PC-3 (cell line): ENCODE data around the gene FBXO30. TPM values are rescaled to one million over a fixed set of nuclear protein-coding genes. Genes with fewer than 3 reads are reported as not detected.
A peak's percentile ranks its signal among the peaks of the same experiment; 100 is the strongest.

Source experiments
- ATAC-seq: fragments of 200-7000 bp; cut with Tn5 transposase; 2 replicates; pipeline ENCODE4 v1.9.1; 2020; ENCODE audit warnings: mild to moderate bottlenecking, moderate library complexity
- BruUV-seq: library from RNA; stranded (reverse); fragments of 400-500 nt; replicated peaks from 2 replicates; lab custom pipeline; 2021; lab: Mats Ljungman, UMichigan
- CTCF ChIA-PET: fragments of 300-600 bp; sonication (Branson Sonifier 250); formaldehyde crosslinking; loops from one replicate; lab custom pipeline; 2022; ENCODE audit warnings: antibody characterized with exemption; lab: Charles Lee
- POLR2A ChIA-PET: fragments of 300-600 bp; sonication (Branson Sonifier 250); formaldehyde crosslinking; loops from one replicate; lab custom pipeline; 2022; ENCODE audit warnings: antibody characterized with exemption; ENCODE audit not compliant: unreplicated experiment; lab: Charles Lee
- DNase-seq: peaks from one replicate; pipeline ENCODE4 v3.0.0-alpha.2; 2015
- H2AFZ ChIP-seq: fragments of 300-600 bp; sonication (generic); 2 replicates; pipeline ENCODE4 v1.6.0; 2016; ENCODE audit warnings: antibody characterized with exemption, low read length
- H3F3A ChIP-seq: fragments of 300-600 bp; sonication (generic); one replicate; pipeline ENCODE4 v1.6.0; 2017; ENCODE audit warnings: antibody characterized with exemption, low read length, control low read depth, mild to moderate bottlenecking; ENCODE audit not compliant: unreplicated experiment
- H3K27ac ChIP-seq: fragments of 300-600 bp; sonication (generic); 2 replicates; pipeline ENCODE4 v1.5.1; 2016; ENCODE audit warnings: mild to moderate bottlenecking, low read length
- H3K27me3 ChIP-seq: fragments of 300-600 bp; sonication (generic); 2 replicates; pipeline ENCODE4 v1.6.1; 2016; ENCODE audit warnings: low read length, mixed read lengths
- H3K36me3 ChIP-seq: fragments of 300-600 bp; sonication (generic); 2 replicates; pipeline ENCODE4 v1.6.1; 2016; ENCODE audit warnings: low read depth, mixed run types, low read length, mixed read lengths
- H3K4me1 ChIP-seq: fragments of 300-600 bp; sonication (generic); 2 replicates; pipeline ENCODE4 v1.5.1; 2016; ENCODE audit warnings: low read length; ENCODE audit not compliant: insufficient read depth
- H3K4me2 ChIP-seq: fragments of 300-600 bp; sonication (generic); 2 replicates; pipeline ENCODE4 v1.6.0; 2016; ENCODE audit warnings: low read length
- H3K4me3 ChIP-seq: fragments of 300-600 bp; sonication (generic); 2 replicates; pipeline ENCODE4 v1.5.1; 2016; ENCODE audit warnings: mild to moderate bottlenecking, low read length, mixed read lengths
- H3K79me2 ChIP-seq: fragments of 300-600 bp; sonication (generic); 2 replicates; pipeline ENCODE4 v1.6.1; 2017; ENCODE audit warnings: low read length, mixed read lengths
- H3K9ac ChIP-seq: fragments of 300-600 bp; sonication (generic); 2 replicates; pipeline ENCODE4 v1.6.0; 2016; ENCODE audit warnings: mild to moderate bottlenecking, low read length
- H3K9me2 ChIP-seq: fragments of 300-600 bp; sonication (generic); replicated peaks from 2 replicates; pipeline ENCODE4 v1.6.1; 2016; ENCODE audit warnings: mixed run types, low read length, mixed read lengths
- H3K9me3 ChIP-seq: fragments of 300-600 bp; sonication (generic); 2 replicates; pipeline ENCODE4 v1.6.1; 2016; ENCODE audit warnings: low read length, mixed read lengths
- H4K20me1 ChIP-seq: fragments of 300-600 bp; sonication (generic); 2 replicates; pipeline ENCODE4 v1.6.1; 2016; ENCODE audit warnings: low read length, mixed read lengths
- EZH2 ChIP-seq: fragments of 300-600 bp; sonication (generic); IDR thresholded peaks from one replicate; pipeline ENCODE4 v1.6.1; 2017; ENCODE audit warnings: antibody characterized with exemption, mild to moderate bottlenecking, low read length; ENCODE audit not compliant: unreplicated experiment
- EZH2phosphoT487 ChIP-seq: fragments of 300-600 bp; sonication (generic); IDR thresholded peaks from 2 replicates; pipeline ENCODE4 v1.6.1; 2018; ENCODE audit warnings: mild to moderate bottlenecking, antibody characterized with exemption, low read length, borderline replicate concordance
- intact Hi-C: fragments of 100-400 bp; cut with micrococcal nuclease; formaldehyde crosslinking; loops from 2 replicates; pipeline ENCODE4 v1.9.0; 2023
- total RNA-seq: library from RNA; depleted of rRNA; stranded (reverse); fragments of >200 nt; gene quantifications from 2 replicates; pipeline ENCODE4 v1.2.3, GENCODE V29; 2014
- TF ChIP-seq, protein P1 (sequence below): fragments of 300-600 bp; sonication (generic); conservative IDR thresholded peaks from 2 replicates; pipeline ENCODE4 v1.5.1; 2017; ENCODE audit warnings: antibody characterized with exemption, low read depth, mild to moderate bottlenecking, low read length

FBXO30 gene
- total RNA-seq, 1 experiment from 2014 or later = 2.5 TPM

DNA sequence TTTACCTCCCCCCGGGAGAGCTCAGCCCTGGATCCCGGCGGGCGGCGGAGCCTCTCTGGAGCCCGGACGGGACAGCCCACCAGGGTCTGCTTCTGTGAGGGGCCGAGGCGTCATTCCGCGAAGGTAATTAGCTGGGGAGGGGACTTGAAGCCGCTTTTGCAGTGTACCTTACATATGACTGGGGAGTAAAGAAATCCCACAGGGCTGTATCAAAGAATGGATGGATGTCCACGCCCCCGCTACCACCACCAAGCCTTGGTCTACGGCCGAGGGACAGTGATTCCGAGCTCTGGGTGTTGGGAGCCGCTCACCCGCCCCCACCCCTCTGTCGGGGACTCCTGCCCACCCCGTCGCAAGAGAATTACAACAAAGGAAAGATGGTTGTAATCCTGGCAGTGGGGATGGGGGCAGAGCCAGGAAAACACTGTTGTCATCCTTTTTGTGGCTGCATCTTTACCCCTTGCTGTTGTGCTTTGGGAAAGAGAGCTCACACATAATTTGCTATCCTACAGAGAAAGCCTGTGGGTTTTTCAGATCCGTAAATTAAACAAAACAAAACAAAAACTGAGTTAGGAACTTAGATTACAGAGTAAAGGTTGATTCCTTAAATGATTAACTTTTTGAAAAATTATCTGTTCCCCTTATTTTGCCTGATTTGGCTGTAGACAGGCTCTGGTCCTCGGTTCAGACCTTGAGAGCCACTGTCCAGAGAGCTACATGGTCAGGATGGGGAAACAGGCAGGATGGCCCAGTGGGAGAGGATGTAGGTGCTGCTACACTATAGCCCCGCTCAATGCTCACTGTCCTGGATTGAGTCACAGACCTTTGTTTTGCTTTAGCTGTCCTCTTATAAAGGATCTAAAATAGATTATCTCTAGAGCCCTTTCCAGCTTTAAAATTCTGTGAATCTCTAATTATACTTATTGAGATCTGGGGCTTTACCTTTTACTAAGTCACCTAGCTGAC lies 997 bp upstream of the FBXO30 start:
- BruUV-seq = no TSS peak
- H3K27ac ChIP-seq = no peak overlapping the region
- no peaks in the 10 kb centered on the region for H3K36me3 ChIP-seq
- H2AFZ ChIP-seq = peak overlapping the region; percentile 95
- H4K20me1 ChIP-seq = peaks cover 23% of the 10 kb centered on the region
- CTCF ChIA-PET = no interaction called here
- H3K4me2 ChIP-seq = peak overlapping the region; percentile 77
- ATAC-seq (no peak), DNase-seq (no peak)
- peaks cover 28% of the 10 kb centered on the region for H3K4me1 ChIP-seq
- peaks cover 36% of the 10 kb centered on the region for H3K79me2 ChIP-seq
- intact Hi-C loops = loop anchor here (2.0 kb wide), 1 partner anchor 81 kb away; the partner anchor contains the start of gene EPM2A
- H3K9me2 ChIP-seq = no peaks in the 10 kb centered on the region
- H3K4me3 ChIP-seq = no peak overlapping the region
- no peaks in the 10 kb centered on the region for H3K9me3 ChIP-seq
- H3K9ac ChIP-seq = no peak overlapping the region
- TF ChIP-seq, protein P1, sequence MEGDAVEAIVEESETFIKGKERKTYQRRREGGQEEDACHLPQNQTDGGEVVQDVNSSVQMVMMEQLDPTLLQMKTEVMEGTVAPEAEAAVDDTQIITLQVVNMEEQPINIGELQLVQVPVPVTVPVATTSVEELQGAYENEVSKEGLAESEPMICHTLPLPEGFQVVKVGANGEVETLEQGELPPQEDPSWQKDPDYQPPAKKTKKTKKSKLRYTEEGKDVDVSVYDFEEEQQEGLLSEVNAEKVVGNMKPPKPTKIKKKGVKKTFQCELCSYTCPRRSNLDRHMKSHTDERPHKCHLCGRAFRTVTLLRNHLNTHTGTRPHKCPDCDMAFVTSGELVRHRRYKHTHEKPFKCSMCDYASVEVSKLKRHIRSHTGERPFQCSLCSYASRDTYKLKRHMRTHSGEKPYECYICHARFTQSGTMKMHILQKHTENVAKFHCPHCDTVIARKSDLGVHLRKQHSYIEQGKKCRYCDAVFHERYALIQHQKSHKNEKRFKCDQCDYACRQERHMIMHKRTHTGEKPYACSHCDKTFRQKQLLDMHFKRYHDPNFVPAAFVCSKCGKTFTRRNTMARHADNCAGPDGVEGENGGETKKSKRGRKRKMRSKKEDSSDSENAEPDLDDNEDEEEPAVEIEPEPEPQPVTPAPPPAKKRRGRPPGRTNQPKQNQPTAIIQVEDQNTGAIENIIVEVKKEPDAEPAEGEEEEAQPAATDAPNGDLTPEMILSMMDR = no peak
- TF ChIP-seq EZH2phosphoT487 = no peak
- TF ChIP-seq EZH2 = no peak
- no peaks in the 10 kb centered on the region for H3K27me3 ChIP-seq
- POLR2A ChIA-PET = interaction anchor here (0.6 to 0.7 kb wide), 3 partner anchors 24 to 94 kb away, joined by 3 to 4 read pairs (median 3); no protein-coding TSS in a partner anchor
- no peaks in the 10 kb centered on the region for H3F3A ChIP-seq

GRCh38 chr6:145814035-145814500 lies 527 bp downstream of the FBXO30 start:
- no TSS peak for BruUV-seq
- intact Hi-C loops = loop anchor here (2.0 kb wide), 1 partner anchor 79 kb away; the partner anchor contains the start of gene EPM2A
- Histone ChIP-seq H3K9me3 (no peaks in the 10 kb centered on the region), H3K9ac (peak overlapping the region; percentile 79), H3K9me2 (no peaks in the 10 kb centered on the region), H3K27ac (peak overlapping the region; percentile 63), H3K27me3 (no peaks in the 10 kb centered on the region), H3K36me3 (no peaks in the 10 kb centered on the region), H2AFZ (peak overlapping the region; percentile 56; the same call in 1 of the 2 replicates), H3F3A (no peaks in the 10 kb centered on the region), H3K4me2 (peak overlapping the region; percentile 98), H3K4me1 (peaks cover 33% of the 10 kb centered on the region), H3K79me2 (peaks cover 51% of the 10 kb centered on the region), H3K4me3 (peak overlapping the region; percentile 82), H4K20me1 (peaks cover 34% of the 10 kb centered on the region)
- TF ChIP-seq EZH2phosphoT487 (no peak), EZH2 (no peak)
- TF ChIP-seq, protein P1 = no peak
- CTCF ChIA-PET = no interaction called here
- POLR2A ChIA-PET = no interaction called here
- ATAC-seq (peak; percentile 40), DNase-seq (peak; percentile 17)
